HepG2 (cell line): ENCODE results near the gene ARMC2. TPM values are rescaled to one million over a fixed set of nuclear protein-coding genes. Genes with fewer than 3 reads are reported as not detected.

Source experiments
- ATAC-seq: fragments of 200-7000 bp; cut with Tn5 transposase; 3 replicates; pipeline ENCODE4 v1.9.1; 2020; ENCODE audit warnings: mild to moderate bottlenecking, moderate library complexity
- BruUV-seq: library from RNA; stranded (reverse); fragments of 400-500 nt; replicated peaks from 2 replicates; lab custom pipeline; 2021; lab: Mats Ljungman, UMichigan
- CTCF ChIA-PET: fragments of 300-600 bp; formaldehyde crosslinking; extraction: SDS; loops from one replicate; lab custom pipeline; 2021; ENCODE audit warnings: low total read pairs, inconsistent platforms, low intra/inter-chr PET ratio; lab: Yijun Ruan, JAX
- POLR2A ChIA-PET: fragments of 350-600 bp; sonication (Branson Sonifier 250); formaldehyde crosslinking; loops from one replicate; lab custom pipeline; 2020; ENCODE audit warnings: antibody characterized with exemption, inconsistent platforms; lab: Yijun Ruan, JAX
- DNase-seq: peaks from one replicate; pipeline ENCODE4 v3.0.0-alpha.2; 2015; ENCODE audit warnings: low spot score
- FAIRE-seq: peaks from 3 replicates; lab custom pipeline; 2011; peaks lifted over from hg19 to GRCh38; lab: Jason Lieb, UNC
- H2AFZ ChIP-seq: one replicate; pipeline ENCODE4 v1.6.1; 2011; ENCODE audit warnings: low read length, inconsistent platforms
- H3K27ac ChIP-seq: fragments of 300-600 bp; 3 replicates; pipeline ENCODE4 v1.8.0; 2011; ENCODE audit warnings: mixed run types, mild to moderate bottlenecking, mixed read lengths, low read length, inconsistent platforms; ENCODE audit not compliant: insufficient read depth; ENCODE audit errors: extremely low read length
- H3K27me3 ChIP-seq, 2 experiments: fragments of 200-600 bp in 1 of 2; 2 replicates in 1 of 2; 3 replicates in 1 of 2; pipeline versions ENCODE4 v1.6.0 to v1.8.0; 2011; ENCODE audit warnings: low read length in 2 of 2, mild to moderate bottlenecking in 2 of 2, moderate library complexity in 2 of 2, inconsistent platforms in 1 of 2; ENCODE audit not compliant: insufficient read depth in 2 of 2, control insufficient read depth in 1 of 2
- H3K36me3 ChIP-seq, 2 experiments: fragments of 200-600 bp in 1 of 2; replicated peaks in 1 of 2; 2 replicates in 1 of 2; 3 replicates in 1 of 2; pipeline versions ENCODE4 v1.5.1 to v1.8.0; 2011; ENCODE audit warnings: low read length in 2 of 2, inconsistent platforms in 1 of 2; ENCODE audit not compliant: insufficient read depth in 2 of 2, control insufficient read depth in 1 of 2
- H3K4me1 ChIP-seq: 2 replicates; pipeline ENCODE4 v1.5.1; 2012; ENCODE audit warnings: low read length, inconsistent platforms; ENCODE audit not compliant: insufficient read depth
- H3K4me2 ChIP-seq: 2 replicates; pipeline ENCODE4 v1.6.0; 2011; ENCODE audit warnings: low read depth, low read length, inconsistent platforms
- H3K4me3 ChIP-seq, 3 experiments: fragments of 200-600 bp in 1 of 3; sonication (generic), shearing (Covaris generic) in 1 of 3; replicated peaks in 1 of 3; 2 replicates each; pipeline ENCODE4 v1.5.1; 2011 to 2016; ENCODE audit warnings: low read length in 3 of 3, inconsistent platforms in 2 of 3, low read depth in 2 of 3, mild to moderate bottlenecking in 2 of 3, control low read depth in 1 of 3, mixed read lengths in 1 of 3; ENCODE audit not compliant: insufficient read depth in 1 of 3
- H3K79me2 ChIP-seq: one replicate; pipeline ENCODE4 v1.6.1; 2011; ENCODE audit warnings: low read length, inconsistent platforms; ENCODE audit not compliant: insufficient read depth
- H3K9ac ChIP-seq: 2 replicates; pipeline ENCODE4 v1.6.0; 2011; ENCODE audit warnings: mild to moderate bottlenecking, low read depth, low read length, inconsistent platforms; ENCODE audit not compliant: insufficient read depth
- H3K9me3 ChIP-seq: 2 replicates; pipeline ENCODE4 v1.5.1; 2012; ENCODE audit warnings: mild to moderate bottlenecking, low read length
- H4K20me1 ChIP-seq: 2 replicates; pipeline ENCODE4 v1.6.0; 2011; ENCODE audit warnings: inconsistent platforms, mild to moderate bottlenecking, low read length, moderate library complexity; ENCODE audit not compliant: insufficient read depth
- FOXP1 ChIP-seq, 2 experiments: fragments of 450-650 bp in 1 of 2; IDR thresholded peaks; 2 replicates each; pipeline ENCODE4 v1.6.1; 2017 to 2018; ENCODE audit warnings: antibody characterized with exemption in 1 of 2
- HDAC6 ChIP-seq: fragments of 200-600 bp; sonication (generic); IDR thresholded peaks from 2 replicates; pipeline ENCODE4 v1.7.0; 2017; ENCODE audit warnings: mild to moderate bottlenecking, antibody characterized with exemption, low read length, low read depth
- HNRNPUL1 ChIP-seq: fragments of 200-400 bp; formaldehyde crosslinking; IDR thresholded peaks from 2 replicates; pipeline ENCODE4 v1.6.1; 2017; ENCODE audit warnings: low read depth, mild to moderate bottlenecking, low read length, moderate library complexity
- KLF16 ChIP-seq, 2 experiments: sonication (generic) in 1 of 2; formaldehyde crosslinking in 1 of 2; IDR thresholded peaks; 2 replicates each; pipeline versions ENCODE4 v1.6.1 to v1.8.0; 2016 to 2023; ENCODE audit warnings: missing genetic modification reagents in 2 of 2, missing compliant biosample characterization in 1 of 2
- MIER2 ChIP-seq: IDR thresholded peaks from 2 replicates; pipeline ENCODE4 v1.6.1; 2016; ENCODE audit warnings: missing biosample characterization, missing genetic modification reagents
- NFIC ChIP-seq: IDR thresholded peaks from 2 replicates; pipeline ENCODE4 v1.6.1; 2012; ENCODE audit warnings: mild to moderate bottlenecking, low read length, inconsistent platforms
- RBFOX2 ChIP-seq: fragments of 200-400 bp; formaldehyde crosslinking; IDR thresholded peaks from 2 replicates; pipeline ENCODE4 v1.6.1; 2017; ENCODE audit warnings: low read depth, mild to moderate bottlenecking, low read length
- RFX5 ChIP-seq: IDR thresholded peaks from 2 replicates; pipeline ENCODE4 v1.6.1; 2011; ENCODE audit warnings: low read depth, low read length, improper control_type of control experiment
- SSRP1 ChIP-seq: IDR thresholded peaks from 2 replicates; pipeline ENCODE4 v1.6.1; 2016; ENCODE audit warnings: control low read depth
- TFE3 ChIP-seq: IDR thresholded peaks from 2 replicates; pipeline ENCODE4 v1.6.1; 2016
- THAP7 ChIP-seq: sonication (generic); formaldehyde crosslinking; IDR thresholded peaks from 2 replicates; pipeline ENCODE4 v1.8.1; 2023; ENCODE audit warnings: mild to moderate bottlenecking, missing genetic modification reagents
- ZBTB7A ChIP-seq: sonication (generic); formaldehyde crosslinking; IDR thresholded peaks from 2 replicates; pipeline ENCODE4 v1.8.0; 2022; ENCODE audit warnings: mild to moderate bottlenecking, missing genetic modification reagents
- ZNF10 ChIP-seq: sonication (generic); formaldehyde crosslinking; IDR thresholded peaks from 2 replicates; pipeline ENCODE4 v1.4.0; 2020; ENCODE audit warnings: mild to moderate bottlenecking, low read depth, missing genetic modification reagents, borderline replicate concordance
- ZNF225 ChIP-seq: sonication (generic); formaldehyde crosslinking; IDR thresholded peaks from 2 replicates; pipeline ENCODE4 v1.4.0; 2020; ENCODE audit warnings: mild to moderate bottlenecking, missing genetic modification reagents
- ZNF235 ChIP-seq: sonication (generic); formaldehyde crosslinking; IDR thresholded peaks from 2 replicates; pipeline ENCODE4 v1.8.1; 2023; ENCODE audit warnings: mild to moderate bottlenecking, missing genetic modification reagents, borderline replicate concordance
- ZNF30 ChIP-seq: sonication (generic); formaldehyde crosslinking; IDR thresholded peaks from 2 replicates; pipeline ENCODE4 v1.5.0; 2020; ENCODE audit warnings: mild to moderate bottlenecking, missing genetic modification reagents
- ZNF367 ChIP-seq: sonication (generic); formaldehyde crosslinking; IDR thresholded peaks from 2 replicates; pipeline ENCODE4 v1.4.0; 2020; ENCODE audit warnings: missing genetic modification reagents, borderline replicate concordance
- ZNF7 ChIP-seq: IDR thresholded peaks from 2 replicates; pipeline ENCODE4 v1.6.1; 2016; ENCODE audit warnings: missing biosample characterization, missing genetic modification reagents
- ZNF737 ChIP-seq: sonication (generic); formaldehyde crosslinking; IDR thresholded peaks from 2 replicates; pipeline ENCODE4 v1.5.0; 2020; ENCODE audit warnings: missing genetic modification reagents, mild to moderate bottlenecking, borderline replicate concordance
- ZNF784 ChIP-seq: sonication (generic); formaldehyde crosslinking; IDR thresholded peaks from 2 replicates; pipeline ENCODE4 v1.5.1; 2020; ENCODE audit warnings: missing genetic modification reagents, mild to moderate bottlenecking, borderline replicate concordance
- WGBS: methylation state at CpG from one replicate; pipeline ENCODE4 v1.1.6; 2017; ENCODE audit warnings: low lambda C conversion rate; 5-methylcytosine and 5-hydroxymethylcytosine counted together
- in situ Hi-C: cut with HindIII; loops from 2 replicates; pipeline ENCODE4 v1.10.0; 2017; ENCODE audit warnings: low pct_unique_long_range_greater_than_20kb; ENCODE audit not compliant: extremely low pct_ligation_motif_present
- intact Hi-C: fragments of 100-400 bp; cut with micrococcal nuclease; formaldehyde crosslinking; loops from one replicate; pipeline ENCODE4 v1.10.0; 2022; ENCODE audit not compliant: unreplicated experiment
- polyA plus RNA-seq, 8 experiments: library from polyadenylated mRNA; depleted of rRNA in 3 of 8; stranded (reverse) in 7 of 8; unstranded in 1 of 8; fragments of >200 nt; fragmentation: Illumina TruSeq in 4 of 8; extraction: Trizol in 4 of 8; gene quantifications; 2 replicates each; pipeline versions ENCODE4 v1.2.1 to v1.2.3, GENCODE V29; 2011 to 2016; ENCODE audit warnings: low read depth in 4 of 8, missing spikeins in 1 of 8, mixed read lengths in 1 of 8; ENCODE audit not compliant: insufficient read depth in 1 of 8
- total RNA-seq, 5 experiments: library from RNA; depleted of rRNA; stranded (reverse); fragments of >200 nt; fragmentation: Illumina TruSeq; extraction: Trizol; gene quantifications; 2 replicates each; pipeline ENCODE4 v1.2.3, GENCODE V29; 2016; ENCODE audit warnings: low read depth in 1 of 5

The ARMC2 gene
- total and polyA plus RNA-seq, 2 of the 13 experiments (the other 11 are each of a cell fraction or from before 2014, with no cell fraction given), result 1.4 to 3.2 TPM

GRCh38 chr6:108883172-108883571, 35.0 kb downstream of the ARMC2 start:
- WGBS, result 97% methylated on average over 1 of the region's 1 CpG
- in situ Hi-C loops (no loop called here), intact Hi-C loops (no loop called here)
- no peaks in the 10 kb centered on the region for H3K4me1 ChIP-seq
- no peak overlapping the region for H2AFZ ChIP-seq
- no peaks in the 10 kb centered on the region for H3K27me3 ChIP-seq
- ChIA-PET POLR2A (no interaction called here), CTCF (no interaction called here)
- no peaks in the 10 kb centered on the region for H3K9me3 ChIP-seq
- no peaks in the 10 kb centered on the region for H4K20me1 ChIP-seq
- BruUV-seq, result no TSS peak
- H3K27ac ChIP-seq, result no peak overlapping the region
- H3K4me2 ChIP-seq, result no peak overlapping the region
- no peaks in the 10 kb centered on the region for H3K36me3 ChIP-seq
- DNase-seq (no peak), FAIRE-seq (no peak), ATAC-seq (no peak)
- no peaks in the 10 kb centered on the region for H3K79me2 ChIP-seq
- H3K4me3 ChIP-seq, result no peak overlapping the region
- TF ChIP-seq MIER2 (CRISPR knock-in tag) (no peak), ZNF737 (CRISPR knock-in tag) (no peak), ZNF784 (CRISPR knock-in tag) (no peak), HDAC6 (no peak), KLF16 (CRISPR knock-in tag; IDR thresholded peaks at IDR 0.05) (no peak), ZNF235 (no peak), NFIC (no peak), RBFOX2 (no peak), ZNF30 (CRISPR knock-in tag) (no peak), ZNF367 (CRISPR knock-in tag) (no peak), ZNF225 (CRISPR knock-in tag) (no peak), TFE3 (CRISPR knock-in tag) (no peak), HNRNPUL1 (no peak), FOXP1 (IDR thresholded peaks at IDR 0.05) (no peak), FOXP1 (CRISPR knock-in tag; IDR thresholded peaks at IDR 0.05) (no peak), THAP7 (CRISPR knock-in tag) (no peak), ZNF7 (CRISPR knock-in tag) (no peak), SSRP1 (CRISPR knock-in tag) (no peak), ZNF10 (CRISPR knock-in tag) (no peak), RFX5 (no peak), ZBTB7A (no peak)
- no peak overlapping the region for H3K9ac ChIP-seq
